ENCODE results near the gene EDC4. TPM values are rescaled to one million over a fixed set of nuclear protein-coding genes. Genes with fewer than 3 reads are reported as not detected.

EDC4 gene
- total RNA-seq, 1 donor from 2014 or later, result 75.4 TPM

- Mint-ChIP-seq H3K27ac (ENCODE audit: unreplicated experiment) (no peak overlapping the region), H3K36me3 (ENCODE audit: unreplicated experiment) (peaks cover 25% of the 10 kb centered on the region)
- no peak for DNase-seq (ENCODE audit: extremely low spot score, unreplicated experiment)
These were observed 3.2 kb upstream of the EDC4 start for GRCh38 chr16:67869653-67870052.

GRCh38 chr16:67871256-67871655 lies 1.6 kb upstream of the EDC4 start:
- Mint-ChIP-seq H3K27ac (ENCODE audit: unreplicated experiment) (no peak overlapping the region), H3K9me3 (ENCODE audit: unreplicated experiment) (no peaks in the 10 kb centered on the region), H3K4me1 (ENCODE audit: unreplicated experiment) (peaks cover 26% of the 10 kb centered on the region), H3K4me3 (ENCODE audit: unreplicated experiment) (no peak overlapping the region), H3K36me3 (ENCODE audit: unreplicated experiment) (peaks cover 19% of the 10 kb centered on the region), H3K27me3 (ENCODE audit: unreplicated experiment) (no peaks in the 10 kb centered on the region)
- no peak for DNase-seq (ENCODE audit: extremely low spot score, unreplicated experiment)
- no peak for TF ChIP-seq CTCF (IDR thresholded peaks at IDR 0.05)

More at GRCh38 chr16:67869653-67870052, 3.2 kb upstream of the EDC4 start:
- Mint-ChIP-seq H3K27me3 (ENCODE audit: unreplicated experiment) (no peaks in the 10 kb centered on the region), H3K4me3 (ENCODE audit: unreplicated experiment) (no peak overlapping the region), H3K4me1 (ENCODE audit: unreplicated experiment) (peaks cover 17% of the 10 kb centered on the region), H3K9me3 (ENCODE audit: unreplicated experiment) (no peaks in the 10 kb centered on the region)
- TF ChIP-seq CTCF (IDR thresholded peaks at IDR 0.05), result no peak

- Mint-ChIP-seq H3K4me3 (ENCODE audit: unreplicated experiment) (peak overlapping the region; percentile 92), H3K9me3 (ENCODE audit: unreplicated experiment) (no peaks in the 10 kb centered on the region), H3K27me3 (ENCODE audit: unreplicated experiment) (no peaks in the 10 kb centered on the region), H3K4me1 (ENCODE audit: unreplicated experiment) (peaks cover 26% of the 10 kb centered on the region), H3K36me3 (ENCODE audit: unreplicated experiment) (peaks cover 23% of the 10 kb centered on the region), H3K27ac (ENCODE audit: unreplicated experiment) (peak overlapping the region; percentile 77)
- DNase-seq (ENCODE audit: extremely low spot score, unreplicated experiment), result no peak
- no peak for TF ChIP-seq CTCF (IDR thresholded peaks at IDR 0.05)
These were observed 671 bp upstream of the EDC4 start for GRCh38 chr16:67872131-67872630.

- DNase-seq (ENCODE audit: extremely low spot score, unreplicated experiment), result no peak
- Mint-ChIP-seq H3K27ac (ENCODE audit: unreplicated experiment) (peak overlapping the region; percentile 94), H3K9me3 (ENCODE audit: unreplicated experiment) (no peaks in the 10 kb centered on the region), H3K4me1 (ENCODE audit: unreplicated experiment) (peaks cover 26% of the 10 kb centered on the region), H3K4me3 (ENCODE audit: unreplicated experiment) (peak overlapping the region; percentile 92), H3K36me3 (ENCODE audit: unreplicated experiment) (peaks cover 29% of the 10 kb centered on the region), H3K27me3 (ENCODE audit: unreplicated experiment) (no peaks in the 10 kb centered on the region)
- no peak for TF ChIP-seq CTCF (IDR thresholded peaks at IDR 0.05)
These were observed 851 bp downstream of the EDC4 start for GRCh38 chr16:67873435-67874370.

- Mint-ChIP-seq H3K4me1 (ENCODE audit: unreplicated experiment) (peaks cover 26% of the 10 kb centered on the region), H3K4me3 (ENCODE audit: unreplicated experiment) (peak overlapping the region; percentile 92), H3K27me3 (ENCODE audit: unreplicated experiment) (no peaks in the 10 kb centered on the region), H3K9me3 (ENCODE audit: unreplicated experiment) (no peaks in the 10 kb centered on the region), H3K27ac (ENCODE audit: unreplicated experiment) (peak overlapping the region; percentile 94), H3K36me3 (ENCODE audit: unreplicated experiment) (peaks cover 34% of the 10 kb centered on the region)
- no peak for TF ChIP-seq CTCF (IDR thresholded peaks at IDR 0.05)
- no peak for DNase-seq (ENCODE audit: extremely low spot score, unreplicated experiment)
These were observed 1.5 kb downstream of the EDC4 start for GRCh38 chr16:67874372-67874771.
